Erythroblast (primary cell): ENCODE data around the gene ATP2A2.

Experiments
- GATA1 ChIP-seq: IDR thresholded peaks from 2 replicates; pipeline ENCODE4 v1.6.1; 2011; ENCODE audit warnings: low read depth, mild to moderate bottlenecking, control low read depth, low read length, moderate library complexity
- POLR2A ChIP-seq: IDR thresholded peaks from 2 replicates; pipeline ENCODE4 v1.6.1; 2011; ENCODE audit warnings: mild to moderate bottlenecking, low read length

GRCh38 chr12:110345963-110346362, 64.9 kb downstream of the ATP2A2 start:
- no peak for TF ChIP-seq POLR2A
- no peak for TF ChIP-seq GATA1
